HEK293 (cell line): Measurements from ENCODE around the gene EBF4.

ENCODE experiments used
- CTCF ChIA-PET: fragments of 350-600 bp; formaldehyde crosslinking; extraction: SDS; loops from one replicate; lab custom pipeline; 2021; ENCODE audit warnings: antibody characterized with exemption; lab: Yijun Ruan, JAX
- POLR2A ChIA-PET: fragments of 300-600 bp; formaldehyde crosslinking; extraction: SDS; loops from one replicate; lab custom pipeline; 2020; ENCODE audit warnings: antibody characterized with exemption, inconsistent platforms; lab: Yijun Ruan, JAX
- H3K27ac ChIP-seq: fragments of 200-500 bp; sonication (Bioruptor generic); 2 replicates; pipeline ENCODE4 v1.5.1; 2014; ENCODE audit warnings: low read depth, low read length, control low read depth, inconsistent platforms; ENCODE audit errors: extremely low read depth
- H3K36me3 ChIP-seq, 2 experiments: fragments of 200-500 bp in 1 of 2; sonication (Bioruptor generic) in 1 of 2; 1 replicate in 1 of 2; 2 replicates in 1 of 2; pipeline ENCODE4 v1.5.1; 2014 to 2017; ENCODE audit warnings: inconsistent platforms in 2 of 2, low read length in 2 of 2; ENCODE audit not compliant: control insufficient read depth in 2 of 2, insufficient read depth in 1 of 2
- H3K4me1 ChIP-seq: fragments of 200-500 bp; sonication (Bioruptor generic); 2 replicates; pipeline ENCODE4 v1.5.1; 2014; ENCODE audit warnings: mild to moderate bottlenecking, low read length, inconsistent platforms; ENCODE audit not compliant: control insufficient read depth, insufficient read depth
- H3K4me3 ChIP-seq: 2 replicates; pipeline ENCODE4 v1.5.1; 2011; ENCODE audit warnings: low read depth, mild to moderate bottlenecking, control low read depth, low read length, moderate library complexity
- H3K9me3 ChIP-seq: fragments of 200-500 bp; sonication (Bioruptor generic); 2 replicates; pipeline ENCODE4 v1.5.1; 2014; ENCODE audit warnings: low read depth, low read length, inconsistent platforms; ENCODE audit not compliant: control insufficient read depth, insufficient read depth
- GLI4 ChIP-seq: fragments of 450-650 bp; formaldehyde crosslinking; IDR thresholded peaks from 2 replicates; pipeline ENCODE4 v1.5.1; 2016; ENCODE audit warnings: missing biosample characterization, missing genetic modification characterization
- GLIS1 ChIP-seq: fragments of 450-650 bp; formaldehyde crosslinking; IDR thresholded peaks from 2 replicates; pipeline ENCODE4 v1.5.1; 2016; ENCODE audit warnings: missing biosample characterization, missing genetic modification characterization
- IKZF3 ChIP-seq: fragments of 450-650 bp; IDR thresholded peaks from 2 replicates; pipeline ENCODE4 v1.5.0; 2018; ENCODE audit warnings: missing biosample characterization, mild to moderate bottlenecking, missing genetic modification characterization, moderate library complexity
- KLF1 ChIP-seq: fragments of 450-650 bp; formaldehyde crosslinking; IDR thresholded peaks from 2 replicates; pipeline ENCODE4 v1.5.1; 2016; ENCODE audit warnings: missing biosample characterization, missing genetic modification characterization
- MEIS1 ChIP-seq: sonication (generic); formaldehyde crosslinking; IDR thresholded peaks from 2 replicates; pipeline ENCODE4 v1.8.1; 2022; ENCODE audit warnings: missing genetic modification reagents, mild to moderate bottlenecking, borderline replicate concordance
- OSR2 ChIP-seq: fragments of 450-650 bp; formaldehyde crosslinking; IDR thresholded peaks from 2 replicates; pipeline ENCODE4 v1.5.1; 2016; ENCODE audit warnings: missing biosample characterization, missing genetic modification characterization
- SCRT1 ChIP-seq: fragments of 450-650 bp; formaldehyde crosslinking; IDR thresholded peaks from 2 replicates; pipeline ENCODE4 v1.5.1; 2016; ENCODE audit warnings: missing biosample characterization, missing genetic modification characterization, borderline replicate concordance
- SCRT2 ChIP-seq: fragments of 450-650 bp; formaldehyde crosslinking; IDR thresholded peaks from 2 replicates; pipeline ENCODE4 v1.5.1; 2016; ENCODE audit warnings: missing biosample characterization, missing genetic modification characterization
- ZBTB20 ChIP-seq: fragments of 450-650 bp; formaldehyde crosslinking; IDR thresholded peaks from 2 replicates; pipeline ENCODE4 v1.5.1; 2016; ENCODE audit warnings: missing biosample characterization, missing genetic modification characterization
- ZBTB21 ChIP-seq: fragments of 450-650 bp; formaldehyde crosslinking; IDR thresholded peaks from 2 replicates; pipeline ENCODE4 v1.5.1; 2017; ENCODE audit warnings: missing biosample characterization, missing genetic modification characterization
- ZBTB49 ChIP-seq: fragments of 450-650 bp; formaldehyde crosslinking; IDR thresholded peaks from 2 replicates; pipeline ENCODE4 v1.5.1; 2016; ENCODE audit warnings: missing biosample characterization, missing genetic modification characterization, low read depth
- ZBTB8A ChIP-seq: fragments of 450-650 bp; formaldehyde crosslinking; IDR thresholded peaks from 2 replicates; pipeline ENCODE4 v1.5.1; 2016; ENCODE audit warnings: missing biosample characterization, missing genetic modification characterization
- ZFP37 ChIP-seq: fragments of 450-650 bp; formaldehyde crosslinking; IDR thresholded peaks from 2 replicates; pipeline ENCODE4 v1.5.1; 2016; ENCODE audit warnings: missing biosample characterization, missing genetic modification characterization
- ZNF121 ChIP-seq: fragments of 450-650 bp; formaldehyde crosslinking; IDR thresholded peaks from 2 replicates; pipeline ENCODE4 v1.5.1; 2016; ENCODE audit warnings: missing biosample characterization, missing genetic modification characterization
- ZNF174 ChIP-seq: fragments of 450-650 bp; formaldehyde crosslinking; IDR thresholded peaks from 2 replicates; pipeline ENCODE4 v1.5.0; 2017; ENCODE audit warnings: missing biosample characterization, mild to moderate bottlenecking, missing genetic modification characterization
- ZNF433 ChIP-seq: fragments of 450-650 bp; formaldehyde crosslinking; IDR thresholded peaks from 2 replicates; pipeline ENCODE4 v1.5.1; 2016; ENCODE audit warnings: missing biosample characterization, missing genetic modification characterization, low read depth
- ZNF561 ChIP-seq: fragments of 450-650 bp; IDR thresholded peaks from 2 replicates; pipeline ENCODE4 v1.5.1; 2018; ENCODE audit warnings: missing biosample characterization, missing genetic modification characterization, borderline replicate concordance
- ZNF654 ChIP-seq: fragments of 450-650 bp; formaldehyde crosslinking; IDR thresholded peaks from 2 replicates; pipeline ENCODE4 v1.5.1; 2016; ENCODE audit warnings: low read depth, missing biosample characterization, missing genetic modification characterization
- ZNF664 ChIP-seq: fragments of 450-650 bp; formaldehyde crosslinking; IDR thresholded peaks from 2 replicates; pipeline ENCODE4 v1.5.1; 2016; ENCODE audit warnings: missing biosample characterization, missing genetic modification characterization
- ZNF692 ChIP-seq: fragments of 450-650 bp; formaldehyde crosslinking; IDR thresholded peaks from 2 replicates; pipeline ENCODE4 v1.5.1; 2016; ENCODE audit warnings: missing biosample characterization, missing genetic modification characterization
- ZNF707 ChIP-seq: fragments of 450-650 bp; formaldehyde crosslinking; IDR thresholded peaks from 2 replicates; pipeline ENCODE4 v1.5.1; 2016; ENCODE audit warnings: missing biosample characterization, missing genetic modification characterization
- ZNF791 ChIP-seq: fragments of 450-650 bp; formaldehyde crosslinking; IDR thresholded peaks from 2 replicates; pipeline ENCODE4 v1.5.1; 2016; ENCODE audit warnings: missing biosample characterization, missing genetic modification characterization
- ZXDB ChIP-seq: fragments of 450-650 bp; formaldehyde crosslinking; IDR thresholded peaks from 2 replicates; pipeline ENCODE4 v1.5.1; 2016; ENCODE audit warnings: missing biosample characterization, missing genetic modification characterization
- TF ChIP-seq, protein P1 (sequence below): fragments of 450-650 bp; formaldehyde crosslinking; IDR thresholded peaks from 2 replicates; pipeline ENCODE4 v1.5.1; 2017; ENCODE audit warnings: missing biosample characterization, missing genetic modification characterization
- TF ChIP-seq, protein P2 (sequence below): fragments of 450-650 bp; formaldehyde crosslinking; IDR thresholded peaks from 2 replicates; pipeline ENCODE4 v1.5.1; 2016; ENCODE audit warnings: missing biosample characterization, missing genetic modification characterization
- TF ChIP-seq, protein P3 (sequence below): fragments of 450-650 bp; formaldehyde crosslinking; conservative IDR thresholded peaks from 2 replicates; pipeline ENCODE4 v1.5.1; 2016; ENCODE audit warnings: low read depth, missing biosample characterization, missing genetic modification characterization

The EBF4 gene

GRCh38 chr20:2707353-2708072, 14.9 kb downstream of the EBF4 start:
- Histone ChIP-seq H3K4me1 (peaks cover 4% of the 10 kb centered on the region; the same call in 1 of the 2 replicates), H3K36me3 (peaks cover 0 to 13% of the 10 kb centered on the region in 2 experiments; a peak in 1 of 3 replicates), H3K4me3 (no peak overlapping the region), H3K9me3 (no peaks in the 10 kb centered on the region)
- ChIA-PET POLR2A (interaction anchor here (1.0 kb wide), 1 partner anchor 22 kb away, joined by 4 read pairs; no protein-coding TSS in a partner anchor), CTCF (interaction anchor here (1.2 kb wide), 1 partner anchor 45 kb away, joined by 3 read pairs; no protein-coding TSS in a partner anchor)
- TF ChIP-seq, protein P1, sequence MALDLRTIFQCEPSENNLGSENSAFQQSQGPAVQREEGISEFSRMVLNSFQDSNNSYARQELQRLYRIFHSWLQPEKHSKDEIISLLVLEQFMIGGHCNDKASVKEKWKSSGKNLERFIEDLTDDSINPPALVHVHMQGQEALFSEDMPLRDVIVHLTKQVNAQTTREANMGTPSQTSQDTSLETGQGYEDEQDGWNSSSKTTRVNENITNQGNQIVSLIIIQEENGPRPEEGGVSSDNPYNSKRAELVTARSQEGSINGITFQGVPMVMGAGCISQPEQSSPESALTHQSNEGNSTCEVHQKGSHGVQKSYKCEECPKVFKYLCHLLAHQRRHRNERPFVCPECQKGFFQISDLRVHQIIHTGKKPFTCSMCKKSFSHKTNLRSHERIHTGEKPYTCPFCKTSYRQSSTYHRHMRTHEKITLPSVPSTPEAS (tag by site-specific recombination): no peak
- TF ChIP-seq ZNF433 (tag by site-specific recombination) (no peak), ZBTB20 (tag by site-specific recombination) (no peak), ZNF561 (tag by site-specific recombination) (no peak), IKZF3 (tag by site-specific recombination) (no peak), KLF1 (tag by site-specific recombination) (no peak), ZBTB21 (tag by site-specific recombination) (no peak), ZNF121 (no peak)
- TF ChIP-seq, protein P2, sequence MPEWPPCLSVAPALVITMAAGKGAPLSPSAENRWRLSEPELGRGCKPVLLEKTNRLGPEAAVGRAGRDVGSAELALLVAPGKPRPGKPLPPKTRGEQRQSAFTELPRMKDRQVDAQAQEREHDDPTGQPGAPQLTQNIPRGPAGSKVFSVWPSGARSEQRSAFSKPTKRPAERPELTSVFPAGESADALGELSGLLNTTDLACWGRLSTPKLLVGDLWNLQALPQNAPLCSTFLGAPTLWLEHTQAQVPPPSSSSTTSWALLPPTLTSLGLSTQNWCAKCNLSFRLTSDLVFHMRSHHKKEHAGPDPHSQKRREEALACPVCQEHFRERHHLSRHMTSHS (tag by site-specific recombination): no peak
- TF ChIP-seq, all 188 proteins: peak for 0
- H3K27ac ChIP-seq: no peak overlapping the region

DNA sequence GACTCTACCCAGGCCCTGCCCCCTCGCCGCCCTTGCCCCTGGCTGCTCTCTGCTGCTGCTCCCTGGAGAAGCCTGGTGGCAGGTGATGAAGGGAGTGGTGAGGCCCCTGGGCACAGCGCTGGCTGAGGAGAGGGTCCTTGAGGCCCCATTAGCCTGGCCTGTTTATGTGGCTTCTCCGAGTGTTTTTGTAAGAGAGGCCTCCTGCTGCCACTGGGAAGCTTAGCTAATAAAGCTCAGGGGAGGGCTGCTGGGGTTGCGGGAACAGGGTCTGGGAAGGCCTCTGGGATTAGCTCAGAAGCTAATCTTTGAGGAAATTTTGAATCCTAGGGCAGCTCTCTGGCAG, 15.5 kb downstream of the EBF4 start:
- Histone ChIP-seq H3K9me3 (no peaks in the 10 kb centered on the region), H3K4me3 (no peak overlapping the region), H3K4me1 (peaks cover 4% of the 10 kb centered on the region; the same call in 1 of the 2 replicates), H3K27ac (no peak overlapping the region), H3K36me3 (peaks cover 0 to 13% of the 10 kb centered on the region in 2 experiments; a peak in 1 of 3 replicates)
- ChIA-PET POLR2A (interaction anchor here (1.0 kb wide), 1 partner anchor 21 kb away, joined by 4 read pairs; no protein-coding TSS in a partner anchor), CTCF (interaction anchor here (0.7 to 1.2 kb wide), 2 partner anchors 44 to 788 kb away, joined by 3 read pairs; no protein-coding TSS in a partner anchor)
- TF ChIP-seq ZNF692 (tag by site-specific recombination) (no peak), ZNF707 (no peak), ZXDB (tag by site-specific recombination) (no peak), OSR2 (peak; percentile 66), ZBTB8A (tag by site-specific recombination) (peak; percentile 41; the same call in 1 of the 2 replicates), ZNF664 (tag by site-specific recombination) (no peak), ZFP37 (tag by site-specific recombination) (no peak), ZNF174 (tag by site-specific recombination) (no peak), SCRT1 (tag by site-specific recombination) (no peak), GLI4 (no peak), ZNF791 (tag by site-specific recombination) (no peak), ZNF654 (tag by site-specific recombination) (no peak), ZBTB49 (tag by site-specific recombination) (no peak), MEIS1 (no peak), SCRT2 (tag by site-specific recombination) (no peak), GLIS1 (peak; percentile 83)
- TF ChIP-seq, protein P3, sequence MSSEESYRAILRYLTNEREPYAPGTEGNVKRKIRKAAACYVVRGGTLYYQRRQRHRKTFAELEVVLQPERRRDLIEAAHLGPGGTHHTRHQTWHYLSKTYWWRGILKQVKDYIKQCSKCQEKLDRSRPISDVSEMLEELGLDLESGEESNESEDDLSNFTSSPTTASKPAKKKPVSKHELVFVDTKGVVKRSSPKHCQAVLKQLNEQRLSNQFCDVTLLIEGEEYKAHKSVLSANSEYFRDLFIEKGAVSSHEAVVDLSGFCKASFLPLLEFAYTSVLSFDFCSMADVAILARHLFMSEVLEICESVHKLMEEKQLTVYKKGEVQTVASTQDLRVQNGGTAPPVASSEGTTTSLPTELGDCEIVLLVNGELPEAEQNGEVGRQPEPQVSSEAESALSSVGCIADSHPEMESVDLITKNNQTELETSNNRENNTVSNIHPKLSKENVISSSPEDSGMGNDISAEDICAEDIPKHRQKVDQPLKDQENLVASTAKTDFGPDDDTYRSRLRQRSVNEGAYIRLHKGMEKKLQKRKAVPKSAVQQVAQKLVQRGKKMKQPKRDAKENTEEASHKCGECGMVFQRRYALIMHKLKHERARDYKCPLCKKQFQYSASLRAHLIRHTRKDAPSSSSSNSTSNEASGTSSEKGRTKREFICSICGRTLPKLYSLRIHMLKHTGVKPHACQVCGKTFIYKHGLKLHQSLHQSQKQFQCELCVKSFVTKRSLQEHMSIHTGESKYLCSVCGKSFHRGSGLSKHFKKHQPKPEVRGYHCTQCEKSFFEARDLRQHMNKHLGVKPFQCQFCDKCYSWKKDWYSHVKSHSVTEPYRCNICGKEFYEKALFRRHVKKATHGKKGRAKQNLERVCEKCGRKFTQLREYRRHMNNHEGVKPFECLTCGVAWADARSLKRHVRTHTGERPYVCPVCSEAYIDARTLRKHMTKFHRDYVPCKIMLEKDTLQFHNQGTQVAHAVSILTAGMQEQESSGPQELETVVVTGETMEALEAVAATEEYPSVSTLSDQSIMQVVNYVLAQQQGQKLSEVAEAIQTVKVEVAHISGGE: no peak
